Measurements from ENCODE around the gene SBF1.
"Not testable (repeated sequence)": the region's sequence is repeated elsewhere in the genome, so short reads cannot be mapped to it uniquely, and the experiment has no call there.

Gene SBF1

GRCh38 chr22:50422961-50423815 lies 51.6 kb downstream of the SBF1 start:
- DNase-seq = no peak

GRCh38 chr22:50422046-50422445 lies 52.8 kb downstream of the SBF1 start:
- no peak for DNase-seq

DNA sequence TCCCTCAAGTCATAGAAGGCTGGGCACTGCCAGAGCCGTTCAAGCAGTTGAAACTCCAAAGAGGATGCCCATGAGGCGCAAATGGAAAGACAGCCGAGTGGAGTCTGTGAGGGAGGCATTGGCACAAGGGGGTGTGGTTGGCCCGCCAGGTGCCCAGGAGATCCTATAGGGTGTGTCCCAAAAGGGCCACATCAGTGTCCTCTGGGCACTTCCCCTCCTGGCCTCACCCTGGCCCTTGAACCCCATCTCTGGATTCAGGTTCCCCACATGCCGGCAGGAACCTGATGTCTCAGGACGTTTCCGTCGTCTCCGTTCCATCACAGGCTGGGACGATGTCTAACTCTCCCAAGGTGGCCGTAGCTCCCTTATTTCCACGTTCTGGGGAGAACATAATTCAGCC lies 54.3 kb downstream of the SBF1 start:
- DNase-seq = no peak

DNA sequence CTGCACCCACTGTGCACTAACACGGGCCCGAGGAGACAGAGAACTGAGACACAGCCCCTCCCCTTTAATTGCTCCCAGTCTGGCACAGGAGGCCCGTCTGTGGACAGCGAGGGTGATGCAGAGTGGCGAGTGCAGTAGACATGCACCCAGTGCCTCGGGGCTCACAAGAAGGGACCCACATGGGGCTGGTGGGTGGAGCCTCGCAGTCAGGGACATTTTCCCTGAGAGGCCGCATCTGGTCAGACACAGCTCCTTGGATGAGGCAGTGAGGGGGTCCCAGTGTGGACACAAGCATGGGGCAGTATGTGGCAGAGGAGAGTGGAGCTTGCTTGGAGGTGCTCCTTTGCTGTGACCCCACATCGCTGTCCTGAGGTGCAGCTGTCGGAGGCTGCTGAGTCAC lies 54.8 kb downstream of the SBF1 start:
- no peak for DNase-seq

- DNase-seq = no peak
Observed at GRCh38 chr22:50419116-50419515, 55.7 kb downstream of the SBF1 start.

GRCh38 chr22:50418624-50419023 lies 56.2 kb downstream of the SBF1 start:
- DNase-seq = no peak

DNA sequence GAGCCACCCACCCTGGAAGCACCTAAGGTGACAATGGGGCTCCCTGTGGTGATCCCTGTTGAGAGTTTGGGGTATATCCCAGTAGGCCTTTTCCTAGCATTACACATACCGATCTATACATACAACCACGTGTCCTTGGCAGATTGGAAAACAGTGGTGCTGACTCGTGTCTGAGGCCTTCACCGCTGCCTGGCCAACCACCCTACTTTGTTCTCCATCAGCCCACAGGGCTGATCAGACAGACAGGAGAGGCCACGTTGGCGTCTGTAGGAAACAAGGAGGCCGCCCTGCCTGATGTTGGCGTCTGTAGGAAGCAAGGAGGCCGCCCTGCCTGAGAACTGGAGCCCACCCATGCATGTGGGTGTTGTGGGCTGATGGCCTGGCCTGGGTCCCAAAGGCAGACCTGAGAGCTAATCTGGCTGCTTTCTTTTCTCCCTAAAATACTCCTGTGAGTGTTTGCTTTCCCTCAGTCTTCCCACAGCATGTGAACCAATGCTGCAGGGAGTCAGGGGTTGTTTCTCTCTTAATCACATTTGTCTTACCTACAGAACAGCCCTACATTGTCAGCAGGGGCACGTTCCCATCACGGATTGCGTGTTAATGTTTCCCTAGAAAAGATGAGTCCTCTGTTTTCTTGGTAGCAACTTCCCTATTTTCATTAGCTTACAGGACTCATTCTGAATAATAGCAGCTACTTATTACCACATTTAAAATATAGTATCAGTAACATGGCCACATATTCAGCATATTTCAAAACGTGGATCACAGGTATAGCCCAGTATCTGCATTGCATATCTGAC lies 57.2 kb downstream of the SBF1 start:
- DNase-seq = no peak

- no peak for DNase-seq
Observed at GRCh38 chr22:50416996-50417395, 57.8 kb downstream of the SBF1 start.

GRCh38 chr22:50415426-50415825 lies 59.4 kb downstream of the SBF1 start:
- DNase-seq = no peak

DNA sequence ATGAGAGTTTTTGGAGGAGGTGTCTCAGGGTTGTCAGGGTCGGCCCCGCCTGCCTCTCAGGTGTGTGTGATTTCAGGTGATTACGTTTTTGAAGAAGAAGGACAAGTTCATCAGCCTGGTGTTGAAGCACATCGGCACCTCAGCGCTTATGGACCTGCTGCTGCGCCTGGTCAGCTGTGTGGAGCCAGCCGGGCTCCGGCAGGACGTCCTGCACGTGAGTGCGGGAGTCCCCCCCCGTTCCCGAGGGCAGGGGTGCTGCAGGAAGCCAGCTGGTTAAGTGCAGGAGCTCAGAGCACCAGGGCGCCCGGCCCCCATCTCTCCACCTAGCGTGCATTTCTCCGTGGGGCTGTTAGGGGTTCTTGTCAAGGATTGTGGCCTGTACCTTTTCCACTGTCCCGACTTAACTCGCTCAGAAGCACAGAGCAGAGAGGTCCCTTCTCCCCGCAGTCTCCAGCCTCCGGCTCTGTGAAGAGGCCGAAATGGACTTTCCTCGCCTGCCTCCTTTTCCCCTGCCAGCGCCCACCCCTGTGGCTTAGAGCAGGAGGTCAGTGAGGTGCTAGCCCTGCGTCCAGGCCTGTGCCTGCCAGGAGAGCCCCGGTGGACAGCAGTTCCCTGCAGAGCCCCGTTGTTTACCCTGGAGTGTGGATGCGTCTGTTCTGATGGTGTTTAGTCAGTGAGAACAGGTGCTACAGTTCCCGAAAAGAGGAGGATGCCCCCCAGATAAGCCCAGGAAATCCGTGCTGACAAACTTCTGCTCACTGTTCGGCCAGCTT lies 60.2 kb downstream of the SBF1 start:
- DNase-seq = no peak

GRCh38 chr22:50408954-50409353 lies 65.9 kb downstream of the SBF1 start:
- not testable (repeated sequence) for DNase-seq

DNA sequence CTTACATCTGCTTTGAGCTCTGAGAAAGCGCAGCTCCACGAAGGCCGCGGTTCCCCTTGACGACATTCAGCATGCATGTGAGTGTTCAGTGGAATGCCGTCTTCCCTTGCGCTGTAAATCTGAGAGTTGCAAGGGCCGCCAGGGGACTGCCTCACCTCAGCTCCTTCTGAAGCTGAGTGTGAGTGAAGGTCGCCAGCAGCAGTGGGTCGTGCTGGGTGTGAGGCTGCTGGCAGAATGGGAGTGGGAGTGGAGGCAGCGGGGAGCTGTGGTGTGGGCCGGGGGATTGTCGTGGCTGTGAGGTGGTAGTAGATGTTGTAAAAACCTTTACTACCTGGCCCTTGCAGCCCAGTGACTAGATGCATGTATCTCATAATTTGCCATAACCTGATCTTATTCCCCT lies 66.5 kb downstream of the SBF1 start:
- DNase-seq = no peak

DNA sequence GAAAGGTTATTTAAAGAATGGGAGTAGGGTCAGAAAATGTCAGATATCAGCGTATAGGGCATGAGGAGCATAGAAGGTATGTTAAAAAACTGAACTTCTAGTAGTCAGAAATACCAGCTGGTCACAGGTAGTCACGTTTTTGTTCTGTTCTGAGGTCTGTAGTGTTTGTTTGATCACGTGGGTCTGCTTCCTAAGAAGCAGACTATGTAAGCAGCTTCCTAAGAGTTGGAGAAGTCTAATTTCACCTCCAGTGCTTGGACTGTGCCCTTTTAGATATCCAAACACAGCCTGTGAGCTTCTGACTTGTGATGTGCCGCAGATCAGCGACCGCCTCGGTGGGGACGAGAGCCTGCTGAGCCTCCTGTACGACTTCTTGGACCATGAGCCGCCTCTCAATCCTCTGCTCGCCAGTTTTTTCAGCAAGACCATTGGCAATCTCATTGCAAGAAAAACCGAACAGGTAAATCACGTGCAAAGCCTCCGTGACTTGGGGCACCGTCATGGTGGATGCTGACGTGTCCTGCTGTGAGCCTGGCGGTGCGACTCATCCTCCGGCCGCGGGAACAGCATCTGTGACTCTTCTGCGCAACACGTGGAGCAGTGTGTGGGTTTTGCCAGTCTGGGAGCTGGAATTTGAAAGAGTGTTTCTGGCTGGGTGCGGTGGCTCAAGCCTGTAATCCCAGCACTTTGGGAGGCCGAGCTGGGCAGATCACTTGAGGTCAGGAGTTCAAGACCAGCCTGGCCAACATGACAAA lies 68.2 kb downstream of the SBF1 start:
- no peak for DNase-seq

GRCh38 chr22:50403701-50404101 lies 71.1 kb downstream of the SBF1 start:
- no peak for DNase-seq

DNA sequence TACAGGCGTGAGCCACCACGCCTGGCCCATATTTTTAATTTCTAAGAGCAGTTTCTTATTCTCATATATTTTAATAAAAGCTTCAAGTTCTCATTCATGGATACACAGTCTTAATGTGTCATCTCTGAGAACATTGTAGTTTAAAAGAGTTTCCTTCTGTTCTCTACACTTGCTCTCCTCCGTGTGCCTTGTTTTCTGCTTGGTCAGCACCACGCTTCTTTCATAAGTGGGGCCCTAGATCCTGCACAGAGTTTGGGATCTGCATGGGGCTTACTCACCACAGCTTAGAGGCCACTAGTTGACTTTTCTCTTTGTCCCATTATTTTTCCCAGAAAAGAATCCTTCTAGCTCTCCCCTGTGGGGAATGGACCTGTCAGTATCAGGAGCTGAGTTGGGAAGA lies 72.9 kb downstream of the SBF1 start:
- no peak for DNase-seq

GRCh38 chr22:50400931-50401330 lies 73.9 kb downstream of the SBF1 start:
- DNase-seq = no peak

DNA sequence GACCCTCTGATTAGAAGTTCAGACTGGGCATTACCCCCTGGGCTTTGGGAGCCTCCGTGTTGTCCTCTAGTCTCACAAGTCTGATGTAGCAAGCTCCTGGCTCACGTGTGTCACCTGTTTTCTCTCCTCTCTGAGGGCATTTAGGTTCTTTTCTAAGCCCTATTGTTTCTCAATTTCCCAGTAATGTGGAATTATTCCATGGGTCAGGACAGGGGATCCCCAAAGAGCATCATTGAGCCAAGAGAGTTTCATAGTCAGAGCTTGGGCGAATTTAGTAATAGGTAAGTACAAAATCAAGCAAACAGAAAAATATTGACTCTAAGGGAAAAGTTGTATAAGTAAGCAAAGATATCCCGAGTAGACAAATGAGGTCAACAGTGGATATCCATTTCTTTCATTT lies 74.4 kb downstream of the SBF1 start:
- DNase-seq = no peak

- peak; percentile 61 for DNase-seq
Observed at GRCh38 chr22:50399751-50400331, 75.0 kb downstream of the SBF1 start.

DNA sequence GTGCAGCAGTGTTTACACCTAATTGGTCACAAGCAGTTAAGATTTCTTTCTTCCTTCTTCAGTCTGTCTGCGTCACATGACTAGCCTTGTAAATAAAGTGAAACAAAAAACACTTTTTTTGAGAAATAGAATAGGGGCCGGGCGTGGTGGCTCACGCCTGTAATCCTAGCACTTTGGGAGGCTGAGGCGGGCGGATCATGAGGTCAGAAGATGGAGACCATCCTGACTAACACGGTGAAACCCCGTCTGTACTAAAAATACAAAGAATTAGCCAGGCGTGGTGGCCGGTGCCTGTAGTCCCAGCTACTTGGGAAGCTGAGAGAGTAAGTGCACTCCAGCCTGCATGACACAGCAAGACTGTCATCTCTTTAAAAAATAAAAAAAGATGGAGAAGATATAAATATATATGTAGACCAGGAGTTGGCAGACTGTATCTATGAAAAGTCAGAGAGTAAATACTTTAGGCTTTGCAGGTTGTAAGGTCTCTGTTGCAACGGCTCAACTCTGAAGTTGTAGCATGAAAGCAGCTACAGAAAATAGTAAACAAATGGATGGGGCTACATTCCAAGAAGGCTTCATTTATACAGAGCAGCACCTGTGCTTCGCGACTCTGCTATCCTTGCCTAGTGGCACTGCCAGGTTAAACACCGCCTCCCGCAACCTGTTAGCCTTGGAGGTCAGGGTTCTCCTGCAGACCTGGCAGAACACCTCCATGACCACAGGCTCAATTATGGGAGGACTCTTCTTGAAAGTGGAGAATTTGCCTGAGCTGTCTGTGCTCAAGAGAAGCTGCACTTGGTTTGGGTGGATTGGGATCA lies 75.8 kb downstream of the SBF1 start:
- DNase-seq = peak; percentile 59

DNA sequence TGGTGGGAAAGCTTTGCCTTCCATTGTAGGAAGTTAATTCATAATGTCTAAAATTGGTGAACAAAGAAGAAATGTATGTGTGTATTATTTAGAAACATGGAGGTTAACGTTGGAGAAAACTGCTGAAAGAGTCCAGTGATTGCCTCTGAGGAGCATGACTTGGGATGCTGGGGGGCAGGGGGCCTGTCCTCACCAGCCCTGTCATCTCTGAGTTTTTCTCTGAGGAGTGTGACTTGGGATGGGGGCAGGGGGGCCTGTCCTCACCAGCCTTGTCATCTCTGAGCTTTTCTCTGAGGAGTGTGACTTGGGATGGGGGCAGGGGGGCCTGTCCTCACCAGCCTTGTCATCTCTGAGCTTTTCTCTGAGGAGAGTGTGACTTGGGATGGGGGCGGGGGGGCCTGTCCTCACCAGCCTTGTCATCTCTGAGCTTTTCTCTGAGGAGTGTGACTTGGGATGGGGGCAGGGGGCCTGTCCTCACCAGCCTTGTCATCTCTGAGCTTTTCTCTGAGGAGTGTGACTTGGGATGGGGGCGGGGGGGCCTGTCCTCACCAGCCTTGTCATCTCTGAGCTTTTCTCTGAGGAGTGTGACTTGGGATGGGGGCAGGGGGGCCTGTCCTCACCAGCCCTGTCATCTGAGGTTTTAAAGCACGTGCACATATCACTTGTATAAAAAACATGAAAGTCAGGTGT lies 77.3 kb downstream of the SBF1 start:
- DNase-seq = not testable (repeated sequence)

Measured in DMS53 (cell line).